Glomerular visceral epithelial cell (primary cell): ENCODE results near the gene VTN.
A peak's percentile ranks its signal among the peaks of the same experiment; 100 is the strongest.

ENCODE experiments used
- DNase-seq: peaks from one replicate; pipeline ENCODE4 v3.0.0-alpha.2; 2016; ENCODE audit errors: extremely low spot score

VTN gene

DNA sequence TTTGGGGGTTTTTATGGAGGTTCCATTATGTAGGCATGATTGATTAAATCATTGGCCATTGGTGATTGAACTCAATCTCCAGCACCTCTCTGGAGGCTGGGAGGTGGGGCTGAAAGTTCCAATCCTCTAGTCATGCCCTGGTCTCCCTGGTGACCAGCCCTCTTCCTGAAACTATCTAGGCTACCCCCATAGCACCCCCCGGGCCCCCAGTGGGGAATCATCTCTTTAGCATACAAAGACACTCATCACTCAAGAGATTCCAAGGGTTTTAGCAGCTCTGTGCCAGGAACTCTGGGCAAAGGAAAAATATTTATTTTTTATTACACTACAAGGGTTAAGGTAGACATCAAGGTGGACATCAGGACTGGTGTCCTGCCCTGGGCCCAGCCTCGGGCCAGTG is 25.3 kb upstream of the VTN start:
- no peak for DNase-seq

- DNase-seq, result peak; percentile 27
These were observed 24.4 kb upstream of the VTN start for GRCh38 chr17:28394337-28395116.

- DNase-seq, result no peak
These were observed 22.4 kb upstream of the VTN start for GRCh38 chr17:28392491-28392890.

GRCh38 chr17:28391401-28391800 is 21.3 kb upstream of the VTN start:
- DNase-seq, result no peak

- DNase-seq, result no peak
These were observed 20.9 kb upstream of the VTN start for GRCh38 chr17:28390984-28391383.

GRCh38 chr17:28390563-28390962 is 20.5 kb upstream of the VTN start:
- no peak for DNase-seq

DNA sequence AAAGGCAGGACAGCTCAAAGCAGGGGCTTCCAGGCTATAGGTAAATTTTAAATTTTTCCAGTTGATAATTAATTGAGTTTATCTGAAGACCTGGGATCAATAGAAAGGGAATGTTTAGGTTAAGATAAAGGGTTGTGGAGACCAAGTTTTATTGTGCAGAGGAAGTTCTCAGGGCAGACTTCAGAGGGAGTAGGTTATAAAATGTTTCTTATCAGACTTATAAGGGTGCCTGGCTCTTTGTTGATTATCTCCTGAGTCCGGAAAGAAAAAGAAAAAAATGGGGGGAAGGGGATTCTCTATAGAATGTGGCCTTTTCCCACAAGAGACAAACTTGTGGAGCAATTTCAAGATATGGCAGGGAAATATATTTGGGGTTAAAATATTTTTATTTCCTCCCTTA is 20.0 kb upstream of the VTN start:
- no peak for DNase-seq

GRCh38 chr17:28388106-28388505 is 18.0 kb upstream of the VTN start:
- DNase-seq, result no peak

GRCh38 chr17:28386391-28386790 is 16.3 kb upstream of the VTN start:
- no peak for DNase-seq

- DNase-seq, result no peak
These were observed 15.3 kb upstream of the VTN start for GRCh38 chr17:28385406-28385805.

DNA sequence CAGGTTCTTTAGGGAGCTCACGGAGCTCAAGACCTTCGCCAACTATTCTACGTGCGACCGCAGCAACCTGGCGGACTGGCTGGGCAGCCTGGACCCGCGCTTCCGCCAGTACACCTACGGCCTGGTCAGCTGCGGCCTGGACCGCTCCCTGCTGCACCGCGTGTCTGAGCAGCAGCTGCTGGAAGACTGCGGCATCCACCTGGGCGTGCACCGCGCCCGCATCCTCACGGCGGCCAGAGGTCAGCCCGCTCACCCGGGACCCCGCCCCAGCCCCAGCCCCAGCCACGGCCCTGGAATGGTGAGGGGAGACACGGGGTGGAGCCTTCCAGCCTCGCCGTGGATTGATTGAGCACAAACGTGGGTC is 14.9 kb upstream of the VTN start:
- DNase-seq, result no peak

DNA sequence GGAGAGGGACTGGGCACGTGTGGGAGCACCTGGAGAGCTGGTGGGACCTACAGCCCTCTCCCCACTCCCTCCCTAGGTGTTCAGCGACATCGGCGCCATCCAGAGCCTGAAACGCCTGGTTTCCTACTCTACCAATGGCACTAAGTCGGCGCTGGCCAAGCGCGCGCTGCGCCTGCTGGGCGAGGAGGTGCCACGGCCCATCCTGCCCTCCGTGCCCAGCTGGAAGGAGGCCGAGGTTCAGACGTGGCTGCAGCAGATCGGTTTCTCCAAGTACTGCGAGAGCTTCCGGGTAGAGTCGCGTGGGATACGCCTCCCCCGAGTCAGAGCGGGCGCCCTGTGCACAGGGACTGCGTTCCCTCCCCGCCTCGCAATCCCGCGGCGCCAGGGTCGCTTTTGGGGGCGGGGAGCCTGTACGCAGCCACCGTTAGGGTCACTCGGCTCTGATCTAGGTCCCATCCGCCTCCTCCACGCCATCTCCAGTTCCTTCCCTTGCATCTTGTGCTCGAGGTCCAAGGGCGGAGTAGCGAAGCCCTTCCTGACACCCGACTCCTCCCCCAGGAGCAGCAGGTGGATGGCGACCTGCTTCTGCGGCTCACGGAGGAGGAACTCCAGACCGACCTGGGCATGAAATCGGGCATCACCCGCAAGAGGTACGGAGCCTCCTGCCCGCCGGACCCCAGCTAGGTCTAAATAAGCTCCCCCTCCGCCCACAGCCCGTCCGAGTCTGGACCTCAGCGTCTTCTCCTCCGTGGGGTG is 14.4 kb upstream of the VTN start:
- peak; percentile 39 for DNase-seq

- DNase-seq, result no peak
These were observed 11.2 kb upstream of the VTN start for GRCh38 chr17:28381141-28381825.

GRCh38 chr17:28379814-28380801 is 10.0 kb upstream of the VTN start:
- no peak for DNase-seq

DNA sequence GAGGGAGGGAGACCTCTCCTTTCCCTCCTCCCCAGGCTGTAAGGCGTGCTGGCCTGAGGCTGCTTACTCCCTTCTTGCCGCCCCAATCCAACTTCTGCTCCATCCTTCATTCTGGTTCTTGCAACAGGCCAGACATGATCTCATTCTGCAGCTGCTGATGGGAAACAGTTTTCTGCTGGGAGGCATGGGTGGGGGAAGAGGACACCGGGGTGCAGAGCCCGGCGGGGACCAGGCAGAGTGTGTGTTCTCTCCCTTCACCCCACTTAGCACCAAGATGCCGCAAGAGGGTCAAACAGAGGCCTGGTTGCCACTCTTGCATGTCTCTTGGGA is 2.8 kb upstream of the VTN start:
- DNase-seq, result no peak

- no peak for DNase-seq
These were observed 2.3 kb upstream of the VTN start for GRCh38 chr17:28372203-28372944.

GRCh38 chr17:28371245-28372202 is 1.4 kb upstream of the VTN start, which contains the start of gene SARM1:
Gene SARM1, plus strand, starts transcription at chr17:28371694. Its CDS starts 339 bp downstream, at chr17:28372033.
- DNase-seq, result peak; percentile 77

DNA sequence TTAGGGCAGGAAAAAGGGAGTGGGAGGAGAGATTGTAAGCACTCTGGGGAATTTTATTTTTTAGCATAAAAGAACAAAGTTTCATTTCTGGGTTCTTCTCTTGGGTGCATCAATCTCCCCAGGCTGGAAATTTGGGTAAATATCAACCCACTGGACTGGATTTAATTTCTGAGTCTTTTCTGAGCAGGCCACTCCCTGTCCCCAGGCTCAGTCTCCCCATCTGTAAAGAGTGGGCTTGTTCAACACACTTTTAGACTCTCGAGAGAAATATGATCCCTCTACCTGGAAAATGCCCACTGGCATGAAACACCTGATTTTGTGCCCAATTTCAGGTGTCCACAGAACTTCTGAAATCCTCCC is 617 bp upstream of the VTN start:
- DNase-seq, result no peak

GRCh38 chr17:28369684-28370034 is 448 bp downstream of the VTN start:
- DNase-seq, result no peak
